Keratinocyte (primary cell): ENCODE data around the gene ROS1. TPM values are rescaled to one million over a fixed set of nuclear protein-coding genes. Genes with fewer than 3 reads are reported as not detected.

Experiments used
- DNase-seq: peaks from one replicate; pipeline ENCODE4 v3.0.0-alpha.2; 2011; ENCODE audit warnings: low read depth, missing footprints, low spot score
- FAIRE-seq: peaks from 2 replicates; lab custom pipeline; 2011; peaks lifted over from hg19 to GRCh38; lab: Jason Lieb, UNC
- H2AFZ ChIP-seq: 2 replicates; pipeline ENCODE4 v1.6.0; 2012; ENCODE audit warnings: low read length, control low read depth, inconsistent platforms; ENCODE audit not compliant: control insufficient read depth
- H3K27ac ChIP-seq: 2 replicates; pipeline ENCODE4 v1.5.1; 2011; ENCODE audit warnings: low read length; ENCODE audit not compliant: control insufficient read depth, insufficient read depth
- H3K27me3 ChIP-seq: 3 replicates; pipeline ENCODE4 v1.6.0; 2011; ENCODE audit warnings: low read length; ENCODE audit not compliant: control insufficient read depth, insufficient read depth; ENCODE audit errors: extremely low read depth
- H3K36me3 ChIP-seq, 2 experiments: 2 replicates in 1 of 2; 3 replicates in 1 of 2; pipeline ENCODE4 v1.5.1; 2011; ENCODE audit warnings: low read length in 2 of 2, mild to moderate bottlenecking in 1 of 2; ENCODE audit not compliant: control insufficient read depth in 2 of 2, insufficient read depth in 2 of 2; ENCODE audit errors: extremely low read depth in 1 of 2
- H3K4me1 ChIP-seq: 3 replicates; pipeline ENCODE4 v1.5.1; 2011; ENCODE audit warnings: low read length; ENCODE audit not compliant: control insufficient read depth, insufficient read depth; ENCODE audit errors: extremely low read depth
- H3K4me2 ChIP-seq: 3 replicates; pipeline ENCODE4 v1.6.0; 2011; ENCODE audit warnings: low read depth, low read length; ENCODE audit not compliant: control insufficient read depth, insufficient read depth; ENCODE audit errors: extremely low read depth
- H3K4me3 ChIP-seq, 3 experiments: fragments of 200-600 bp in 1 of 3; sonication (generic) in 1 of 3; 2 replicates in 2 of 3; 3 replicates in 1 of 3; pipeline ENCODE4 v1.5.1; 2011 to 2016; ENCODE audit warnings: low read length in 3 of 3, mild to moderate bottlenecking in 3 of 3, control low read depth in 2 of 3, inconsistent platforms in 1 of 3, low read depth in 1 of 3, mixed read lengths in 1 of 3, mixed run types in 1 of 3, moderate library complexity in 1 of 3; ENCODE audit not compliant: control insufficient read depth in 2 of 3, insufficient read depth in 2 of 3; ENCODE audit errors: extremely low read depth in 1 of 3
- H3K79me2 ChIP-seq: 2 replicates; pipeline ENCODE4 v1.6.0; 2012; ENCODE audit warnings: low read length; ENCODE audit not compliant: control insufficient read depth, insufficient read depth
- H3K9ac ChIP-seq: 3 replicates; pipeline ENCODE4 v1.6.0; 2011; ENCODE audit warnings: low read length; ENCODE audit not compliant: control insufficient read depth, insufficient read depth; ENCODE audit errors: extremely low read depth
- H3K9me1 ChIP-seq: 3 replicates; pipeline ENCODE4 v1.6.0; 2011; ENCODE audit warnings: low read length; ENCODE audit not compliant: control insufficient read depth, insufficient read depth; ENCODE audit errors: extremely low read depth
- H3K9me3 ChIP-seq: 2 replicates; pipeline ENCODE4 v1.5.1; 2012; ENCODE audit warnings: low read depth, low read length; ENCODE audit not compliant: control insufficient read depth
- H4K20me1 ChIP-seq: 3 replicates; pipeline ENCODE4 v1.6.0; 2011; ENCODE audit warnings: low read length; ENCODE audit not compliant: control insufficient read depth, insufficient read depth; ENCODE audit errors: extremely low read depth
- EZH2 ChIP-seq: IDR thresholded peaks from one replicate; pipeline ENCODE4 v1.6.1; 2012; ENCODE audit warnings: inconsistent platforms, mild to moderate bottlenecking, low read length, moderate library complexity
- dilution Hi-C: fragments of 300-500 bp; cut with MboI; formaldehyde crosslinking; loops from one replicate; pipeline ENCODE4 v1.7.0; 2020; ENCODE audit warnings: low sequenced_read_pairs; ENCODE audit not compliant: extremely low pct_ligation_motif_present
- polyA plus RNA-seq, 5 experiments: library from polyadenylated mRNA; depleted of rRNA in 3 of 5; stranded (reverse) in 3 of 5; stranded (forward) in 1 of 5; unstranded in 1 of 5; fragments of >200 nt; gene quantifications; 1 replicate in 1 of 5; 2 replicates in 3 of 5; 3 replicates in 1 of 5; pipeline versions ENCODE4 v1.2.1 to v1.2.3, GENCODE V29; 2011 to 2012; ENCODE audit warnings: missing spikeins in 2 of 5, low read depth in 1 of 5, low replicate concordance in 1 of 5
- TF ChIP-seq, protein P1 (sequence below), 3 experiments: IDR thresholded peaks in 1 of 3; conservative IDR thresholded peaks in 1 of 3; optimal IDR thresholded peaks in 1 of 3; 2 replicates in 2 of 3; 3 replicates in 1 of 3; pipeline versions ENCODE3 to v1.5.1; 2011; ENCODE audit warnings: low read length in 3 of 3, mild to moderate bottlenecking in 3 of 3, moderate library complexity in 2 of 3, control low read depth in 1 of 3, inconsistent platforms in 1 of 3; ENCODE audit not compliant: insufficient read depth in 2 of 3; ENCODE audit errors: extremely low read depth in 1 of 3

The ROS1 gene
- polyA plus RNA-seq, 1 donor (not counting 4 experiments of a cell fraction or from before 2014, with no cell fraction given) = 0.16 TPM

DNA sequence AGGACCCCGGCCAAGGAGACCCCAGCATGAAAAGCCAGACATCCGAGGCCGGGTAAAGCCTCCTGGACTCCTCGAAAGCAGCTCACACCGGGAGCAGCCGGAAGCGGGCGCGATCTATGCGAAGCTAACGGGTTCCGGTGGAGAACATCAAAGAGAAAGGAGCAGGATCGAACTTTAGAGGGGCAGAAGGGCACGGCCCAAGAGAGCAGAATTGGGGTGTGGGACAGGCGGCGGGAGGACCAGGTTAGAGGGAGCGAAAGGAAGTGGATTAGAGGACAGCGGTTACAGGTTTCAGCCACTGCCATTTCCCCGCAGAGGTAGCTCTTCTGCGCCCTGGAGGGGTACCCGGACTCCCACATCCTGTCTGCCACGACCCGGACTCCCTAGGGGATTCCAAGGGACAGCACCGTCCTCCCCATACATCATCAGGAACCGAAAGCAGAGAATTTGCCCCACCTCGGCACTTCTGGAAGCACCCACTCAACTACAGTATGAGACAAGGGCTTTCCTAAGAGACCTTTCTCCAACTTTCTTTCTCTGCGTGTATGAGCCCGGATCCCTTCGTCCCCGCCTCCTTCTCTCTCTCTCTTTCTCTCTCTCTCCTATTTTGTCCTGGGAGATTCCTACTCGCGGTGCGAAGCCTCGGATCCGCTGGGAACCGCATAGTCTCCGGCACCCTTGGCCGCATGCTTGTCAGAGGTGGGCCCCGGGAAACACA lies 160.9 kb downstream of the ROS1 start:
- H3K27me3 ChIP-seq = peaks cover 88% of the 10 kb centered on the region
- H4K20me1 ChIP-seq = no peaks in the 10 kb centered on the region
- peaks cover 12% of the 10 kb centered on the region for H3K4me1 ChIP-seq
- peak overlapping the region; percentile 66 for H3K4me2 ChIP-seq
- DNase-seq (no peak), FAIRE-seq (no peak)
- H3K27ac ChIP-seq = no peak overlapping the region
- no peaks in the 10 kb centered on the region for H3K9me3 ChIP-seq
- TF ChIP-seq EZH2 = peak; percentile 89
- TF ChIP-seq, protein P1, sequence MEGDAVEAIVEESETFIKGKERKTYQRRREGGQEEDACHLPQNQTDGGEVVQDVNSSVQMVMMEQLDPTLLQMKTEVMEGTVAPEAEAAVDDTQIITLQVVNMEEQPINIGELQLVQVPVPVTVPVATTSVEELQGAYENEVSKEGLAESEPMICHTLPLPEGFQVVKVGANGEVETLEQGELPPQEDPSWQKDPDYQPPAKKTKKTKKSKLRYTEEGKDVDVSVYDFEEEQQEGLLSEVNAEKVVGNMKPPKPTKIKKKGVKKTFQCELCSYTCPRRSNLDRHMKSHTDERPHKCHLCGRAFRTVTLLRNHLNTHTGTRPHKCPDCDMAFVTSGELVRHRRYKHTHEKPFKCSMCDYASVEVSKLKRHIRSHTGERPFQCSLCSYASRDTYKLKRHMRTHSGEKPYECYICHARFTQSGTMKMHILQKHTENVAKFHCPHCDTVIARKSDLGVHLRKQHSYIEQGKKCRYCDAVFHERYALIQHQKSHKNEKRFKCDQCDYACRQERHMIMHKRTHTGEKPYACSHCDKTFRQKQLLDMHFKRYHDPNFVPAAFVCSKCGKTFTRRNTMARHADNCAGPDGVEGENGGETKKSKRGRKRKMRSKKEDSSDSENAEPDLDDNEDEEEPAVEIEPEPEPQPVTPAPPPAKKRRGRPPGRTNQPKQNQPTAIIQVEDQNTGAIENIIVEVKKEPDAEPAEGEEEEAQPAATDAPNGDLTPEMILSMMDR (optimal IDR thresholded peaks at IDR 0.05 in 1 of 3, IDR thresholded peaks at IDR 0.05 in 1 of 3, conservative IDR thresholded peaks at IDR 0.05 in 1 of 3; ENCODE audit: extremely low read depth in 1 of 3, insufficient read depth in 2 of 3, low read length in 3 of 3) = no peak
- dilution Hi-C loops = no loop called here
- no peak overlapping the region for H3K9ac ChIP-seq
- H3K36me3 ChIP-seq = no peaks in the 10 kb centered on the region
- H3K79me2 ChIP-seq = no peaks in the 10 kb centered on the region
- no peaks in the 10 kb centered on the region for H3K9me1 ChIP-seq
- H2AFZ ChIP-seq = no peak overlapping the region
- peak overlapping the region in 2 of 3 experiments; percentile 38 to 54 for H3K4me3 ChIP-seq

DNA sequence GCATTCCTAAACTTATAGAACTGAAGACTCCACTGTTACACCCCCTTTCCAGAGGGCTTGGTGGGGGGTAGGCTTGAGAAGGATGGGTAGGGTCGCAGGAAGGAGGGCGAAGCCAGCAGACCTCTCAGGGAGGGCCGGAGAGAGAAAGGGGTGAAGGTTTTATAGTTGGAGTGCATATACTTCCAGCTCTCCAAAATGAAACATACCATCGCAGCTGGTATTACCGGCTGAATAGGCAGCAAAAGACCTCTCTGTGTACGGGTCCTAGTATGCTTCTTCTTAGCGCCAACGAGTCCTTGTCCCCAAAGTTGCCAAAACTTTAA lies 161.4 kb downstream of the ROS1 start:
- Histone ChIP-seq H3K79me2 (no peaks in the 10 kb centered on the region), H3K9me3 (no peaks in the 10 kb centered on the region), H3K4me2 (peak overlapping the region; percentile 66), H3K9ac (no peak overlapping the region), H3K27ac (no peak overlapping the region), H3K9me1 (no peaks in the 10 kb centered on the region), H4K20me1 (no peaks in the 10 kb centered on the region), H2AFZ (no peak overlapping the region), H3K4me3 (peak overlapping the region in 2 of 3 experiments; percentile 38 to 54), H3K27me3 (peaks cover 83% of the 10 kb centered on the region), H3K36me3 (no peaks in the 10 kb centered on the region), H3K4me1 (peaks cover 11% of the 10 kb centered on the region)
- TF ChIP-seq, protein P1 (optimal IDR thresholded peaks at IDR 0.05 in 1 of 3, IDR thresholded peaks at IDR 0.05 in 1 of 3, conservative IDR thresholded peaks at IDR 0.05 in 1 of 3; ENCODE audit: extremely low read depth in 1 of 3, insufficient read depth in 2 of 3, low read length in 3 of 3) = no peak
- no peak for TF ChIP-seq EZH2
- FAIRE-seq = no peak
- dilution Hi-C loops = no loop called here
- no peak for DNase-seq
